Neutrophil (primary cell): ENCODE results near the gene FANCB.

Source experiments
- H3K27ac ChIP-seq: fragments of 200-600 bp; sonication (generic); 2 replicates; pipeline ENCODE4 v1.5.1; 2016; ENCODE audit warnings: mild to moderate bottlenecking, moderate library complexity
- H3K27me3 ChIP-seq: fragments of 200-600 bp; sonication (generic); 2 replicates; pipeline ENCODE4 v1.6.0; 2016; ENCODE audit warnings: mild to moderate bottlenecking
- H3K36me3 ChIP-seq: fragments of 200-600 bp; sonication (generic); 2 replicates; pipeline ENCODE4 v1.5.1; 2017
- H3K4me1 ChIP-seq, 2 experiments: fragments of 200-600 bp in 1 of 2; sonication (generic) in 1 of 2; 1 replicate in 1 of 2; 2 replicates in 1 of 2; pipeline versions ENCODE4 v1.5.1 to v1.6.1; 2013 to 2016; ENCODE audit warnings: low read depth in 1 of 2, low read length in 1 of 2, mild to moderate bottlenecking in 1 of 2, moderate library complexity in 1 of 2; ENCODE audit not compliant: control insufficient read depth in 1 of 2, insufficient read depth in 1 of 2
- H3K4me3 ChIP-seq, 2 experiments: fragments of 200-600 bp in 1 of 2; sonication (generic) in 1 of 2; 1 replicate in 1 of 2; 2 replicates in 1 of 2; pipeline ENCODE4 v1.5.1; 2013 to 2016; ENCODE audit warnings: low read depth in 1 of 2, low read length in 1 of 2, mild to moderate bottlenecking in 1 of 2, moderate library complexity in 1 of 2
- H3K9me3 ChIP-seq: fragments of 200-600 bp; sonication (generic); 2 replicates; pipeline ENCODE4 v1.5.1; 2016
- CTCF ChIP-seq: fragments of 200-600 bp; sonication (generic); IDR thresholded peaks from 2 replicates; pipeline ENCODE4 v1.5.1; 2016; ENCODE audit warnings: antibody characterized with exemption

The FANCB gene

GRCh38 chrX:14915596-14915995 lies 42.7 kb upstream of the FANCB start:
- no peaks in the 10 kb centered on the region for H3K4me1 ChIP-seq
- H3K27me3 ChIP-seq, result no peaks in the 10 kb centered on the region
- peaks cover 89% of the 10 kb centered on the region for H3K36me3 ChIP-seq
- no peaks in the 10 kb centered on the region for H3K9me3 ChIP-seq
- no peak overlapping the region for H3K4me3 ChIP-seq
- no peak overlapping the region for H3K27ac ChIP-seq
- no peak for TF ChIP-seq CTCF

GRCh38 chrX:14913241-14913640 lies 40.4 kb upstream of the FANCB start:
- peaks cover 72% of the 10 kb centered on the region for H3K36me3 ChIP-seq
- no peak for TF ChIP-seq CTCF
- H3K27me3 ChIP-seq, result no peaks in the 10 kb centered on the region
- peak overlapping the region; percentile 27 for H3K27ac ChIP-seq
- H3K9me3 ChIP-seq, result no peaks in the 10 kb centered on the region
- no peak overlapping the region for H3K4me3 ChIP-seq
- no peaks in the 10 kb centered on the region for H3K4me1 ChIP-seq

DNA sequence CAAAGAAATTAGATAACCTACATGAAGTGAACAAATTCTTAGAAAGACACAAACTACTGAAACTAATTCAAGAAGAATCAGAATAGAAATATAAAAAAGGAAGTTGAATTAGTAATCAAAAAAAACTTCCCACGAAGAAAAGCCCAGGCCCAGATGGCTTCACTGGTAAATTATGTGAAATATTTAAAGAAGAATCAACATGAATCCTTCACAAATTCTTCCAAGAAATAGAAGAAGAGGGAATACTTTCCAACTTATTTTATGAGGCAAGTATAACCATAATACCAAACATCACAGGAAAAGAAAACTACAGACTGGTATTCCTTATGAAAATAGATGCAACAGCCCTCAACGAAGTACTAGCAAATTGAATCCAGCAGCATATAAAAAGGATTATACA lies 31.0 kb upstream of the FANCB start:
- TF ChIP-seq CTCF, result no peak
- H3K9me3 ChIP-seq, result no peaks in the 10 kb centered on the region
- H3K36me3 ChIP-seq, result peaks cover 5% of the 10 kb centered on the region
- peak overlapping the region; percentile 89 for H3K27ac ChIP-seq
- H3K4me3 ChIP-seq, result no peak overlapping the region
- H3K4me1 ChIP-seq, result peaks cover 30 to 31% of the 10 kb centered on the region in 2 experiments
- H3K27me3 ChIP-seq, result no peaks in the 10 kb centered on the region

DNA sequence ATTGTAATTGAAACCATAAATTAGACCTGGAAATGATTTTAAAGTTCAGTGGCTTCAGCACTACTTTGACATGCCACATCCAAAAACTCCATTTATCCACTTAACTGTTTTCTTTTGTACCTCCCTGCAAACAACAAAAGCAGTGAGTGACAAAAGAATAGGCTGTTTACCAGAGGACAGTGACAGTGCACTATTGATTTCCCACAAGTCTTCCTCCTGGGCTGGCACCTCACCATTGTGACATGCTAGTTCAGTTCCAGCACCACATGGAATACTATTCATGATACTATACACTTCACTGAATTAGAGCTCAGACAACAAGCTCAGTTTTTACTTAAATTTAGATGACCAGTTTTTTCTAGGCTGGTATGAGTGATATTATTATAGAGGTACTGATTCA lies 29.7 kb upstream of the FANCB start:
- peaks cover 9% of the 10 kb centered on the region for H3K36me3 ChIP-seq
- peak overlapping the region; percentile 89 for H3K27ac ChIP-seq
- H3K9me3 ChIP-seq, result no peaks in the 10 kb centered on the region
- TF ChIP-seq CTCF, result no peak
- peaks cover 30 to 31% of the 10 kb centered on the region in 2 experiments for H3K4me1 ChIP-seq
- no peaks in the 10 kb centered on the region for H3K27me3 ChIP-seq
- H3K4me3 ChIP-seq, result peak overlapping the region in 1 of 2 experiments; percentile 24

GRCh38 chrX:14899607-14900006 lies 26.7 kb upstream of the FANCB start:
- H3K27ac ChIP-seq, result peak overlapping the region; percentile 89
- no peak for TF ChIP-seq CTCF

GRCh38 chrX:14897042-14897441 lies 24.2 kb upstream of the FANCB start:
- H3K4me3 ChIP-seq, result no peak overlapping the region
- peaks cover 24% of the 10 kb centered on the region for H3K36me3 ChIP-seq
- peak overlapping the region; percentile 47 for H3K27ac ChIP-seq
- H3K27me3 ChIP-seq, result no peaks in the 10 kb centered on the region
- no peaks in the 10 kb centered on the region for H3K9me3 ChIP-seq
- TF ChIP-seq CTCF, result no peak
- peaks cover 12 to 13% of the 10 kb centered on the region in 2 experiments for H3K4me1 ChIP-seq

More at GRCh38 chrX:14899607-14900006, 26.7 kb upstream of the FANCB start:
- Histone ChIP-seq H3K4me1 (peaks cover 30 to 31% of the 10 kb centered on the region in 2 experiments), H3K27me3 (no peaks in the 10 kb centered on the region), H3K9me3 (no peaks in the 10 kb centered on the region), H3K4me3 (no peak overlapping the region), H3K36me3 (peaks cover 19% of the 10 kb centered on the region)
